SIG-M5 treated with dmso at 0.1 percent for 504 hours (cell line): ENCODE results near the gene BLOC1S1.
"Not testable (repeated sequence)": the region's sequence is repeated elsewhere in the genome, so short reads cannot be mapped to it uniquely, and the experiment has no call there.

Experiments used
- DNase-seq: peaks from one replicate; lab custom pipeline; 2025; ENCODE audit not compliant: unreplicated experiment; lab: John Stamatoyannopoulos, UW

Gene BLOC1S1

GRCh38 chr12:55743406-55744339, 27.8 kb downstream of the BLOC1S1 start:
- DNase-seq, result peak; percentile 67

- DNase-seq, result no peak
Measured at GRCh38 chr12:55744340-55745030, 28.6 kb downstream of the BLOC1S1 start.

- DNase-seq, result no peak
Measured at GRCh38 chr12:55745361-55746173, 29.7 kb downstream of the BLOC1S1 start.

- DNase-seq, result no peak
Measured at GRCh38 chr12:55746174-55746912, 30.5 kb downstream of the BLOC1S1 start.

- no peak for DNase-seq
Measured at GRCh38 chr12:55746913-55747231, 31.0 kb downstream of the BLOC1S1 start.

- no peak for DNase-seq
Measured at GRCh38 chr12:55748230-55748993, 32.6 kb downstream of the BLOC1S1 start.

- no peak for DNase-seq
Measured at GRCh38 chr12:55755246-55755645, 39.4 kb downstream of the BLOC1S1 start.

- no peak for DNase-seq
Measured at GRCh38 chr12:55757701-55758100, 41.9 kb downstream of the BLOC1S1 start.

- not testable (repeated sequence) for DNase-seq
Measured at GRCh38 chr12:55758575-55758974, 42.7 kb downstream of the BLOC1S1 start.

- DNase-seq, result no peak
Measured at GRCh38 chr12:55760663-55761062, 44.8 kb downstream of the BLOC1S1 start.

GRCh38 chr12:55762646-55763045, 46.8 kb downstream of the BLOC1S1 start:
- no peak for DNase-seq

- no peak for DNase-seq
Measured at GRCh38 chr12:55765736-55766290, 50.0 kb downstream of the BLOC1S1 start.

GRCh38 chr12:55767156-55767555, 51.3 kb downstream of the BLOC1S1 start:
- no peak for DNase-seq
